Erythroblast (primary cell): ENCODE results near the gene ATP8B3.

Source experiments
- DNase-seq, 2 experiments: peaks; one replicate each; lab custom pipeline; 2025; lab: John Stamatoyannopoulos, UW
- GATA1 ChIP-seq: IDR thresholded peaks from 2 replicates; pipeline ENCODE4 v1.6.1; 2011; ENCODE audit warnings: low read depth, mild to moderate bottlenecking, control low read depth, low read length, moderate library complexity
- POLR2A ChIP-seq: IDR thresholded peaks from 2 replicates; pipeline ENCODE4 v1.6.1; 2011; ENCODE audit warnings: mild to moderate bottlenecking, low read length

ATP8B3 gene

DNA sequence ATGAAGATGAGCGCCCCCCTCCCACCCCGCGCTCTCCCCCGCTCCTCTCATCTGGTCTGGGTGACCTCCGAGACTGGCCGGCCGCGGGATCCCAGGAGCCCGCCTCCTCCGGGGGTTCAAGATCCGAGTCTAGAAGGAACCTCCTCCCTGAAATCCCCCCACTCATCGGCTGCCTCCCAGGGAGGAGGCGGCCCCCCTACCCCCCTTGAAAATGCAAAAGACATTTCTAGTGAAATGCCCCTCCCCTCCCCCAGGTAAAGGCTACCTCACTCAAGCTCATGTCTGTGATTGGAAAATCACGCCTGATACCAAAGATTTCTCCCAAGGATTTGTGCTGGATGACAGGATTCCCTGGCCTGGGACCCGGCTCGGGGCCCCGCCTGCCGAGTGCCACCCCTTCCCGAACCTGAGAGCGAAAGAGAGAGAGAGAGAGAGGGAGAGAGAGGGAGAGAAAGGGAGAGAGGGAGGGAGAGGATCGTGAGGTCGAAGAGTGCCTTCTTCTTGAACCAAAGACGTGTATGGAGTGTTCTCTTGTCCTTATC, 35.4 kb downstream of the ATP8B3 start:
- DNase-seq, result no peak

DNA sequence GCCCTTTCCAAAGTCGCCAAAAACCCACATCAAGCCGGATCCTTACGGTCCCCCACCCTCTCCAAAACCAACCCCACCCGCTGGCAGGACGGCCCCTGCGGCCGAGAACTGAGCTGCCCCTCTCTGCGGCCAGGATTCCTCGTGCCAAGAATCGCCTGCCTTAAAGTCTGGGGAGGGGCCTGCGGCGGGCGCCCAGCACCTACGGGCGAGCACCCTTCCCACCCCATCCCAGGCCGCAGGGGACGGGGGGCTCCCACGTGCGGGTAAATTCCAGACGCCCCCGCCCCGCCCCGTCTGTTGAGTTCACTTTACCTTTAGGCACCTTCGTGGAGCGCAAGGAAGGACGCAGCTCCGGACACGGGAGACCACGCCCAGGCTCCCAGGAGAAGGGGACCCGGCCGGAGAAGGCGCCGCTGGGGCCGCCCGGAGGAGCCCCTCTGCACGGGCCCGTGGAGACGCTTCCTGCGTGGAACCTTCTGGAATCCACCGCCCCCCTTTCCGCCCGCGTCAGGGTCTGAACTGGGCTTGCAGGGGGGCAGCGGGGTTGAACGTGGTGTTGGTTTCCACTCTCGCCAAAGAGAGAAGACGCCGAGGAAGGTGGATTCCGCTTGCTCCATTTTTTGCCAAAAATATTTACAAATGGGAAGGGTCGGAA, 36.0 kb downstream of the ATP8B3 start:
- TF ChIP-seq GATA1 (no peak), POLR2A (no peak)
- no peak for DNase-seq

More for the DNA sequence above, 35.4 kb downstream of the ATP8B3 start:
- TF ChIP-seq POLR2A (no peak), GATA1 (no peak)

DNA sequence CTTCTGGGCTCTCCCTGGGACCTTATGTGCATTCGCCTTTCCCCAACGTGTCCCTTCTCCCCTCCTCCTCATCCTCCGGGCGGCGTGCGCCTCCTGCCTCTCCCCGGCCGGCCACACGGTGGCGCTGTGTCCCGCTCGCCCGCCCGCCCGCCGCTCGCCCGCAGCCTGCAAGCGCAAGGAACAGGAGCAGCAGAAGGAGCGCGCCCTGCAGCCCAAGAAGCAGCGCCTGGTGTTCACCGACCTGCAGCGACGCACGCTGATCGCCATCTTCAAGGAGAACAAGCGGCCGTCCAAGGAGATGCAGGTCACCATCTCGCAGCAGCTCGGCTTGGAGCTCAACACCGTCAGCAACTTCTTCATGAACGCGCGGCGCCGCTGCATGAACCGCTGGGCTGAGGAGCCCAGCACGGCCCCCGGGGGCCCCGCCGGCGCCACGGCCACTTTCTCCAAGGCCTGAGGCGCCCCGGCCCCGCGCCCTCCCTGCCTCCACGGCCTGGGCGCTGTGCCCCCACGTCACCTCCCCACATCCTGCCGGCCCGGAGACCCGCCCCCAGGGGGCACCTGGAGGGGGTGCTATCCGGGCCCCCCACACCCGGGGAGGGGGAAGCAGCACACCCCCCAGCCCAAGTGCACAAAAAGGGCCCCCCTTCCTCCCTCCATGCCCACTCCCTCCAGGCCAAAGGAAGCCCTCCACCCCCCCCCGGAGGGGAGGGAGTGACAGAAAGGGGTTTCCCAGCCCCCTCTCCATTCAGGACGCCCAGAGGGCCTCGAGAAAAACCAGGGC, 36.9 kb downstream of the ATP8B3 start:
- TF ChIP-seq GATA1 (no peak), POLR2A (no peak)
- peak; percentile 61 to 66 for DNase-seq

DNA sequence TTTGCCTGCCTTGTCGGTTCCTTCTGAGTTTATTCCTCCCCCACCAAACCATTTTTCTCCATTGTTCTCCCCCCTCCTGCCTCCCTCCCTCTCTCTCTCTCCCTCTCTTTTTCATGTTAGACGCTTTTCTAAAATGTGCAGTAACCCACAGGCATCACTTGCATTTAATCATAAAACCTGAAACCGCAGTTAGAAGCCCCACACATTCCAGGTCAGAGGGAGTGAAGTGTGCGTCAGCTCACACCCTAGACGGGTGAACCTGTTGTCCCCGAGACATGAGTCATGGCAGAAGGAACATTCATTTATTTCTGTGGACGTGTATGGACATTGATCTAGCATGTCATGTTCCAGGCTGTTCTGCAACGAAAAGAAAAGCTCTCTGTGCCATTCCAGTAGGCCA, 38.9 kb downstream of the ATP8B3 start:
- TF ChIP-seq POLR2A, result no peak
- TF ChIP-seq GATA1, result no peak
- DNase-seq, result no peak

DNA sequence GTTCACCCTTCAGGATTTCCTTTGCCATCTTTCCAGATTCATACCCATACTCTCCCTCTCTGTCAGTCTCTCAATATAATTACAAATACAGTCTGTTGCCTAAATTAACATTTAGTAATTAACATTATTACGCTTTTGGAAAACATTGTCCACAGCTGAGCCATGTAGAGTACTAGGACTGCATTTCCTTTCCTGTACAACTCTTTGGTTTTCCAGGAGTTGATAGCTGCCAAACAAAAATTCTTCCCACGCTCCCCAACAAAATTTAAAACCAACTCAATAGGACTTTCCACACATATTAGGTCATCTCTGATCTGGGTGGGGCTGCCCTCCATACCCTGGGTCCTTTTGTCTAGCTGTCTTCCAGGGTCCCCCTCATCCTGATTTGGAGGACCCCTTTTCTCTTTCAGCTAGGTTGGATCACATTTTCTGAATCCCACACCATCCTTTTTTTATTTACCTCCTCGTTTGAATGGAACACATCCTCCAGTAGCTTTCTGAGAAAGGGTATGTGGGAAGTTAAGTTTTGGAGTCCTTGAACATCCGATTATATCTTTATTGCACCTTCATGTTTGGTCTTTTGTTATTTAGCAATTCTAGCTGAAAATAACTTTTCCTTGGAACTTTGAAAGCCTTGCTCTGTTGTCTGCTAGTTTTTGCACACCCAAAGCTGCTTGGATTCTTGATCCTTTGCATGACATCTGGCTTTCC, 41.1 kb downstream of the ATP8B3 start:
- no peak for DNase-seq
- no peak for TF ChIP-seq GATA1
- TF ChIP-seq POLR2A, result no peak

DNA sequence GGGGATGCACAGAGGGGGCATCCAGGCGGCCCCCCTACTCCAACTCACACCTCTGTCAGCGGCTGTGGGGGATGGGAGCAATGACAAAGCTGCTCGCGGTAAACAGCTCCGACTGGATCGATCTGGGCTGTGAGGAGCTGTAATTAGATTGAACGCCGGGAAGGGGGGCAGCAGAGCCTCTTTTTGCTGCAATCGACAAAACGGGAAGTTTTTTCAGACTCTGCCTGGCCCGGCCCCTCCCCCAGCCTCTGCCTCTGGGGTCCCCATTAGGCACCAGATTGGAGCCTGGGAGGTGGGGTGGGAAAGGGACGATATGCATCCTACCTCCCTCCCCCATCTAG, 42.5 kb downstream of the ATP8B3 start:
- DNase-seq, result no peak
- TF ChIP-seq GATA1 (no peak), POLR2A (no peak)

DNA sequence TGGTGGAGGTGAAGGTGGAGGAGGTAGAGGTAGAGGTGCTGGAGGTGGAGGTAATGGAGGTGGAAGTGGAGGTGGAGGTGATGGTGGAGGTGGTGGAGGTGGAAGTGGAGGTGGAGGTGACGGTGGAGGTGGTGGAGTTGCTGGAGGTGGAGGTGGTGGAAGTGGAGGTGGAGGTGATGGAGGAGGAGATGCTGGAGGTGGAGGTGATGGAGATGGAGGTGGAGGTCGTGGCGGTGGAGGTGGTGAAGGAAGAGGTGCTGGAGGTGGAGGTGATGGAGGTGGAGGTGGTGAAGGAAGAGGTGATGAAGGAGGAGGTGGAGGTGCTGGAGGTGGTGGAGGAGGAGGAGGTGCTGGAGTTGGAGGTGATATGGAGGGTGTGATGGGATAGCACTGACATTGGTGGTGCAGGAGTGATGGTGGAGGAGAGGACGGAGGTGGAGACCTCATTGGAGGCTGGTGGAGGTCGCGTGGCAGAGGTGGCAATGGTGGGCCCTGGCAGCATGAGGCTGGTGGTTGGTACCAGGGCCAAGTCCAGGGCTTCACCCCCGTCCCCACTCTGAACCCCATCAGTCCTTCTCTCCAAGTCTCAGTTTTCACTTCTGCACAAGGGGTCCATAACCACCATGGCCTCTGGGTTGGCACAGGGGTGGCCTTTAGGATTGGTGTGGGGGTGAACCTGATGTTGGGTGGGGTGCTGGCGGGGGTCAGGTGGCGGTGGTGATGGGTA, 43.0 kb downstream of the ATP8B3 start:
- TF ChIP-seq GATA1, result no peak
- no peak for TF ChIP-seq POLR2A
- no peak for DNase-seq

DNA sequence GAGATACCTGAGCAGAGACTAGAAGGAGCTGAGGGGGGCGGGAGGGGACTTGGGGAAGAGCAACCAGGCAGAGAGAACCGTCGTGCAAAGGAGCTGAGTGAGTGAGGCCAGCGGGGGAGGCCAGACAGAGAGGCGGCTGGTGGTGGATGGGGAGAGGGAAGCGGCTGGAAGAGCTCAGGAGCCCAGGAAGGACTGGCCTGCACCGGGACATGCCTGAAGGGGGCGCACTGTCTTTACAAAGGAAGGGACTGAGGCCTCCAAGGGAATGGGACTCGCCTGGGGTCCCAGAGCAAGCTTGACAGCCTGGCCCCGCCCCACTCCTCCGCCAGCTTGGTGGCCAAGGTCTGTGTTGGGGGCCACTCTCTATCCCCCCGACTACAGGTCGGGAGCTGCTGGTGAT, 43.8 kb downstream of the ATP8B3 start:
- DNase-seq, result peak in 1 of 2 experiments; percentile 35

DNA sequence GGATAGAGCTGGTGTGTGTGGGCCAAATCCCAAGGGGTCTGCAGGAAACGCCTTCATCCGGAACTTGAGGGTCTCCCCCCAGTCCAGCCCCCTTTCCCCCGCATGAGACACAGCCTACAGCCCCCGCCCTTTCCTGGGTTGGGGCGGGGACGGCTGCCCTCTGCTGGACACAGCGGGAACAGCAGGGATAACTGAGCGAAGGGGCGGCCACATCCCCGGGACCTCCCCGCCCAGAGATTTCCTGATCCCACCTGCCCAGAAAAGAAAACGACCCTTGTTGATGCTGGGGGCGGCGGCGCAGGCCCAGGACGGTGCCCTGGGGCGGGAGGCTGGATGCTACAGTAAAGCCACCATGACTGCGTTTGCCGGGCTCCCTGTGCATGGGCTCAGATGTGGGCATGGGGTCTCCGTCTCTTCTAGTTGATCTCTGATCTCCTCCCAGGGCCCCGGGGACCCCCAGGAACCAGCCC, 44.6 kb downstream of the ATP8B3 start:
- DNase-seq, result peak in 1 of 2 experiments; percentile 70
- TF ChIP-seq POLR2A (no peak), GATA1 (no peak)

More for the DNA sequence above, 43.8 kb downstream of the ATP8B3 start:
- no peak for TF ChIP-seq GATA1
- no peak for TF ChIP-seq POLR2A

DNA sequence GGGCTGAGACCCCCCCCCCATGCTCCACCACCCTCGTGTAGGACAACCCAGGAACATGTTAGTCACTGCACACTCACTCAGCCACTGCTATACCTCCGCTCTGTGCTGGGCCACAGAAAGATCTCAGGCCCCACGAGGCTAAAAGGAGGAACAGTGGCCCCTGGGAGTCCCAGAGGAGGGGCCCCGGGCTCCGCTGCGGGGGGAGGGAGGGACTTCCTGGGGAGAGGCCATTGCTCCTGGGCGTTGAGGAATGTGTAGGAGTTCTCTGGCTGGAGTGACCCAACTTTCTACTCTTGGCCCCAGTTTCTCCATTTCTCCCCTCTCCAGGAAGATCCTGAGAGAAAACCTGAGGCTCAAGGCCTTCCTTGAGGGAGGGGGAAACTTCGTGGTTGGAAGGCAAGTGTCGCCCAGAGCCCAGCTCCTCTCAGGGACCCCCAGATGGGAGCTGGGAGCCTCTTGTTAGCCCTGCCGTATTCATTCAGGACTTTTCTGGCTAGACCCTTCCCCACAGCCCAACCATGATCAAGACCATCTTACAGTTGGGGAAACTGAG, 45.2 kb downstream of the ATP8B3 start:
- DNase-seq, result no peak
- TF ChIP-seq GATA1 (no peak), POLR2A (no peak)

DNA sequence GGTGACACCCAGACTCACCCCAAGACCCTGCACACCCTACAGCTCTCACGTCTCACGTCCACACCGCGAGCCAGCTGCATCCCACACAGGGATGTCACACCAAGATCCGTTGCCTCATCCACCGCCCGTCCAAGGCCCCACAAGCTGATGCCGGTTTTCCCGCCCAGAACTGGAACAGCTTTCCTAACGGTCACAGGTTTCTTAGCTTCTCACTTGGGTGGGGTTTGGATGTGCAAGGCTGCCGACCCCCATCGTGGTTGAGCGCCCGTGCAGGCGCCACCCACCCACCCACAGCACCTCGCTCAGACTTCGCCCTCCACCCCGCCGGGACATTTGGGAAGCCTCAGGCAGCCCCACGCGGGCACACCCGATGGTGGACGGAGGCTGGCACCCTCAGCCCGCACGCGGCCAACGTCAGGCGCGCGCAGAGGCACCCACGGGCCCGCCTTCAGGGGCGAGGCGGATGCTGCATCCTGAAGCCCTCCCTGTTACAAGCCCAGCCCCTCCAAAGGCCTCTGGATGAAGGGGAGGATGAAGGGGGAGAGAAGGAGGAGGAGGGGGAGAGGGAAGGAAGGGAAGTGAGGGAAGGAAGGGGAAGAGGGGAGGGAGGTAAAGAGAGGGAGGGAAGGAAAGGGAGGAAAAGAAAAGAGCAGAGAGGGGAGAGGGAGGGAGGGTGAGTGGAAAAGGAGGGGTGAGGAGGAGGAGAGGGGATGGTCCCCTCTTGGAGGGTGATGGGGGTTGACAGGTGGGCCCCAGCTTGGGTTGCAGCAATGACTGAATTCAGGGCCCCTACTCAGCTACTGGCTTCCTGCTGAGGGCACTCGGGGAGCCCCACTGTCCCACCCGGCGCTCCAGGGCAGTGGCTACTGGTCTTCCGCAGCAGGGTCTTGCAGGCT, 45.9 kb downstream of the ATP8B3 start:
- no peak for DNase-seq
- no peak for TF ChIP-seq POLR2A
- no peak for TF ChIP-seq GATA1
